ENCODE measurements around the gene TTC34. TPM values are rescaled to one million over a fixed set of nuclear protein-coding genes. Genes with fewer than 3 reads are reported as not detected.

Gene TTC34
- total and polyA plus RNA-seq, 2 experiments from 2014 or later: 0.05 to 0.22 TPM

GRCh38 chr1:2783435-2784397 is 17.8 kb downstream of the TTC34 start:
- no peaks in the 10 kb centered on the region for H3K36me3 ChIP-seq (ENCODE audit: low read depth)
- H3K27me3 ChIP-seq (replicated peaks; ENCODE audit: insufficient read depth): no peaks in the 10 kb centered on the region
- no peak overlapping the region for H3K4me3 ChIP-seq
- DNase-seq: no peak
- no peak for TF ChIP-seq EZH2 (IDR thresholded peaks at IDR 0.05; ENCODE audit: insufficient read depth, poor library complexity, severe bottlenecking)
- TF ChIP-seq EZH2phosphoT487 (IDR thresholded peaks at IDR 0.05; ENCODE audit: insufficient read depth, low read depth): no peak
- no peak overlapping the region for H3K27ac ChIP-seq
- H3F3A ChIP-seq (ENCODE audit: insufficient read depth): no peaks in the 10 kb centered on the region
- H2AFZ ChIP-seq: no peak overlapping the region
- WGBS, 2 experiments (ENCODE audit: low coverage in 1 of 2, low lambda C conversion rate in 2 of 2, missing lambda C conversion rate in 2 of 2): 58 to 62% methylated on average over 26 to 27 of the region's 30 CpGs
- no peaks in the 10 kb centered on the region for H4K20me1 ChIP-seq (ENCODE audit: insufficient read depth)
- no peak overlapping the region for H3K9ac ChIP-seq
- in situ Hi-C loops (cut with MboI): no loop called here
- H3K4me1 ChIP-seq (ENCODE audit: insufficient read depth): no peaks in the 10 kb centered on the region
- H3K9me3 ChIP-seq (ENCODE audit: low read depth): peaks cover 4% of the 10 kb centered on the region
- H3K4me2 ChIP-seq (ENCODE audit: unreplicated experiment): no peak overlapping the region
- H3K9me2 ChIP-seq (ENCODE audit: insufficient read depth): no peaks in the 10 kb centered on the region
- no peaks in the 10 kb centered on the region for H3K79me2 ChIP-seq (ENCODE audit: insufficient read depth)

- Histone ChIP-seq H3K4me1 (ENCODE audit: insufficient read depth) (no peaks in the 10 kb centered on the region), H3K36me3 (ENCODE audit: low read depth) (no peaks in the 10 kb centered on the region), H3K4me3 (no peak overlapping the region), H2AFZ (no peak overlapping the region), H3K9me2 (ENCODE audit: insufficient read depth) (no peaks in the 10 kb centered on the region), H3K9me3 (ENCODE audit: low read depth) (peaks cover 4% of the 10 kb centered on the region), H3K4me2 (ENCODE audit: unreplicated experiment) (no peak overlapping the region), H3K79me2 (ENCODE audit: insufficient read depth) (no peaks in the 10 kb centered on the region), H3F3A (ENCODE audit: insufficient read depth) (no peaks in the 10 kb centered on the region), H3K9ac (no peak overlapping the region), H3K27ac (no peak overlapping the region), H3K27me3 (replicated peaks; ENCODE audit: insufficient read depth) (no peaks in the 10 kb centered on the region), H4K20me1 (ENCODE audit: insufficient read depth) (no peaks in the 10 kb centered on the region)
- in situ Hi-C loops (cut with MboI): no loop called here
- no peak for DNase-seq
- 45 to 52% methylated on average over 5 of the region's 5 CpGs for WGBS, 2 experiments (ENCODE audit: low coverage in 1 of 2, low lambda C conversion rate in 2 of 2, missing lambda C conversion rate in 2 of 2)
- TF ChIP-seq EZH2 (IDR thresholded peaks at IDR 0.05; ENCODE audit: insufficient read depth, poor library complexity, severe bottlenecking): no peak
- no peak for TF ChIP-seq EZH2phosphoT487 (IDR thresholded peaks at IDR 0.05; ENCODE audit: insufficient read depth, low read depth)
Observed at GRCh38 chr1:2783069-2783434, 18.4 kb downstream of the TTC34 start.

- Histone ChIP-seq H3K4me2 (ENCODE audit: unreplicated experiment) (no peak overlapping the region), H3K27me3 (replicated peaks; ENCODE audit: insufficient read depth) (no peaks in the 10 kb centered on the region), H3F3A (ENCODE audit: insufficient read depth) (no peaks in the 10 kb centered on the region), H3K4me1 (ENCODE audit: insufficient read depth) (no peaks in the 10 kb centered on the region), H3K9ac (no peak overlapping the region), H3K27ac (no peak overlapping the region), H3K79me2 (ENCODE audit: insufficient read depth) (no peaks in the 10 kb centered on the region), H3K36me3 (ENCODE audit: low read depth) (no peaks in the 10 kb centered on the region), H3K9me2 (ENCODE audit: insufficient read depth) (no peaks in the 10 kb centered on the region), H2AFZ (no peak overlapping the region), H4K20me1 (ENCODE audit: insufficient read depth) (no peaks in the 10 kb centered on the region), H3K4me3 (no peak overlapping the region), H3K9me3 (ENCODE audit: low read depth) (peaks cover 4% of the 10 kb centered on the region)
- 27 to 28% methylated on average over 2 of the region's 2 CpGs for WGBS, 2 experiments (ENCODE audit: low coverage in 1 of 2, low lambda C conversion rate in 2 of 2, missing lambda C conversion rate in 2 of 2)
- TF ChIP-seq EZH2phosphoT487 (IDR thresholded peaks at IDR 0.05; ENCODE audit: insufficient read depth, low read depth) (no peak), EZH2 (IDR thresholded peaks at IDR 0.05; ENCODE audit: insufficient read depth, poor library complexity, severe bottlenecking) (no peak)
- in situ Hi-C loops (cut with MboI): no loop called here
- DNase-seq: no peak
Observed at GRCh38 chr1:2781627-2782026, 19.9 kb downstream of the TTC34 start.

GRCh38 chr1:2778220-2778592 is 23.3 kb downstream of the TTC34 start:
- Histone ChIP-seq H3K4me1 (ENCODE audit: insufficient read depth) (no peaks in the 10 kb centered on the region), H3K36me3 (ENCODE audit: low read depth) (no peaks in the 10 kb centered on the region), H3K27ac (no peak overlapping the region), H4K20me1 (ENCODE audit: insufficient read depth) (no peaks in the 10 kb centered on the region), H3K9ac (no peak overlapping the region), H3K4me2 (ENCODE audit: unreplicated experiment) (no peak overlapping the region), H3K79me2 (ENCODE audit: insufficient read depth) (no peaks in the 10 kb centered on the region), H3F3A (ENCODE audit: insufficient read depth) (no peaks in the 10 kb centered on the region), H3K9me3 (ENCODE audit: low read depth) (peaks cover 4% of the 10 kb centered on the region), H3K9me2 (ENCODE audit: insufficient read depth) (no peaks in the 10 kb centered on the region), H2AFZ (no peak overlapping the region), H3K4me3 (no peak overlapping the region), H3K27me3 (replicated peaks; ENCODE audit: insufficient read depth) (no peaks in the 10 kb centered on the region)
- DNase-seq: no peak
- 0% methylated on average over 3 of the region's 3 CpGs for WGBS, 2 experiments (ENCODE audit: low coverage in 1 of 2, low lambda C conversion rate in 2 of 2, missing lambda C conversion rate in 2 of 2)
- TF ChIP-seq EZH2 (IDR thresholded peaks at IDR 0.05; ENCODE audit: insufficient read depth, poor library complexity, severe bottlenecking) (no peak), EZH2phosphoT487 (IDR thresholded peaks at IDR 0.05; ENCODE audit: insufficient read depth, low read depth) (no peak)
- in situ Hi-C loops (cut with MboI): no loop called here

All from GM23248 (cell line).